Endothelial cell of umbilical vein (primary cell): ENCODE measurements around the gene UTP18. TPM values are rescaled to one million over a fixed set of nuclear protein-coding genes. Genes with fewer than 3 reads are reported as not detected.

ENCODE experiments used
- BruUV-seq: library from RNA; stranded (reverse); fragments of 400-500 nt; replicated peaks from 2 replicates; lab custom pipeline; 2021; lab: Mats Ljungman, UMichigan
- CTCF ChIA-PET: fragments of 300-600, 350-600 bp; sonication (Branson Sonifier 250); formaldehyde crosslinking; loops from one replicate; lab custom pipeline; 2021; ENCODE audit warnings: antibody characterized with exemption, inconsistent platforms; lab: Charles Lee
- POLR2A ChIA-PET: fragments of 300-600, 350-600 bp; sonication (Branson Sonifier 250); formaldehyde crosslinking; loops from one replicate; lab custom pipeline; 2021; ENCODE audit warnings: antibody characterized with exemption, inconsistent platforms; lab: Charles Lee
- DNase-seq: peaks from one replicate; pipeline ENCODE4 v3.0.0-alpha.2; 2011; ENCODE audit warnings: low read depth, low spot score
- FAIRE-seq: peaks from 2 replicates; lab custom pipeline; 2011; peaks lifted over from hg19 to GRCh38; lab: Jason Lieb, UNC
- H2AFZ ChIP-seq: 2 replicates; pipeline ENCODE4 v1.6.0; 2012; ENCODE audit warnings: low read depth, low read length, control low read depth, inconsistent platforms
- H3K27ac ChIP-seq: 2 replicates; pipeline ENCODE4 v1.5.1; 2011; ENCODE audit warnings: low read depth, mild to moderate bottlenecking, control low read depth, low read length, moderate library complexity; ENCODE audit not compliant: insufficient read depth
- H3K27me3 ChIP-seq, 2 experiments: 2 replicates each; pipeline versions ENCODE4 v1.6.0 to v1.6.1; 2011; ENCODE audit warnings: low read length in 2 of 2, mixed read lengths in 1 of 2; ENCODE audit not compliant: control insufficient read depth in 2 of 2, insufficient read depth in 2 of 2
- H3K36me3 ChIP-seq, 2 experiments: 2 replicates in 1 of 2; 3 replicates in 1 of 2; pipeline ENCODE4 v1.5.1; 2011; ENCODE audit warnings: low read length in 2 of 2, mild to moderate bottlenecking in 1 of 2, moderate library complexity in 1 of 2; ENCODE audit not compliant: control insufficient read depth in 2 of 2, insufficient read depth in 2 of 2; ENCODE audit errors: extremely low read depth in 1 of 2
- H3K4me1 ChIP-seq: 3 replicates; pipeline ENCODE4 v1.5.1; 2011; ENCODE audit warnings: mild to moderate bottlenecking, low read length; ENCODE audit not compliant: control insufficient read depth, insufficient read depth; ENCODE audit errors: extremely low read depth
- H3K4me2 ChIP-seq: 2 replicates; pipeline ENCODE4 v1.6.1; 2011; ENCODE audit warnings: low read length, control low read depth, mixed read lengths; ENCODE audit not compliant: insufficient read depth
- H3K4me3 ChIP-seq, 3 experiments: fragments of 200-600 bp in 1 of 3; sonication (generic), shearing (Covaris generic) in 1 of 3; replicated peaks in 1 of 3; 2 replicates each; pipeline ENCODE4 v1.5.1; 2011 to 2016; ENCODE audit warnings: control low read depth in 3 of 3, low read length in 3 of 3, mild to moderate bottlenecking in 2 of 3, inconsistent platforms in 1 of 3, low read depth in 1 of 3, moderate library complexity in 1 of 3; ENCODE audit not compliant: insufficient read depth in 1 of 3
- H3K79me2 ChIP-seq: 2 replicates; pipeline ENCODE4 v1.6.0; 2012; ENCODE audit warnings: low read length, inconsistent platforms; ENCODE audit not compliant: control insufficient read depth, insufficient read depth
- H3K9ac ChIP-seq: replicated peaks from 2 replicates; pipeline ENCODE3; 2011; ENCODE audit warnings: low read length, control low read depth; ENCODE audit not compliant: insufficient read depth; ENCODE audit errors: extremely low read depth
- H3K9me1 ChIP-seq: replicated peaks from 3 replicates; pipeline ENCODE4 v1.6.0; 2011; ENCODE audit warnings: mild to moderate bottlenecking, low read length; ENCODE audit not compliant: control insufficient read depth, insufficient read depth; ENCODE audit errors: extremely low read depth
- H3K9me3 ChIP-seq: replicated peaks from 2 replicates; pipeline ENCODE4 v1.5.1; 2012; ENCODE audit warnings: low read length, inconsistent platforms; ENCODE audit not compliant: control insufficient read depth, insufficient read depth
- H4K20me1 ChIP-seq: replicated peaks from 2 replicates; pipeline ENCODE3; 2011; ENCODE audit warnings: mild to moderate bottlenecking, low read length; ENCODE audit not compliant: control insufficient read depth, insufficient read depth; ENCODE audit errors: extremely low read depth
- CTCF ChIP-seq, 2 donors: IDR thresholded peaks; 1 replicate in 1 of 2; 2 replicates in 1 of 2; pipeline ENCODE4 v1.5.1; 2011; ENCODE audit warnings: low read length in 2 of 2, mild to moderate bottlenecking in 2 of 2, moderate library complexity in 2 of 2, control low read depth in 1 of 2, inconsistent platforms in 1 of 2, low read depth in 1 of 2; ENCODE audit not compliant: insufficient read depth in 1 of 2; ENCODE audit errors: extremely low read depth in 1 of 2
- EZH2 ChIP-seq: IDR thresholded peaks from 2 replicates; pipeline ENCODE4 v1.6.1; 2012; ENCODE audit warnings: borderline replicate concordance, low read depth, mild to moderate bottlenecking, moderate library complexity, low read length, inconsistent platforms; ENCODE audit not compliant: severe bottlenecking
- FOS ChIP-seq: IDR thresholded peaks from 2 replicates; pipeline ENCODE4 v1.6.1; 2011; ENCODE audit warnings: mild to moderate bottlenecking, low read length, moderate library complexity, borderline replicate concordance; ENCODE audit not compliant: insufficient read depth
- GATA2 ChIP-seq: IDR thresholded peaks from 2 replicates; pipeline ENCODE4 v1.7.0; 2011; ENCODE audit warnings: low read depth, mild to moderate bottlenecking, moderate library complexity, mixed read lengths, low read length; ENCODE audit not compliant: insufficient read length, insufficient read depth
- JUN ChIP-seq: IDR thresholded peaks from 2 replicates; pipeline ENCODE4 v1.6.1; 2011; ENCODE audit warnings: borderline replicate concordance, low read depth; ENCODE audit not compliant: insufficient read length, insufficient read depth
- MAX ChIP-seq: IDR thresholded peaks from 2 replicates; pipeline ENCODE4 v1.6.1; 2011; ENCODE audit not compliant: insufficient read depth, insufficient read length
- MYC ChIP-seq: IDR thresholded peaks from one replicate; pipeline ENCODE4 v1.6.1; 2011; ENCODE audit warnings: mild to moderate bottlenecking, low read depth, low read length
- POLR2A ChIP-seq: IDR thresholded peaks from 2 replicates; pipeline ENCODE4 v1.6.1; 2012; ENCODE audit warnings: low read depth, mild to moderate bottlenecking, control low read depth, low read length
- POLR2AphosphoS5 ChIP-seq: IDR thresholded peaks from 2 replicates; pipeline ENCODE4 v1.6.1; 2012; ENCODE audit warnings: low read depth, mild to moderate bottlenecking, control low read depth, low read length, moderate library complexity; ENCODE audit not compliant: insufficient read depth
- dilution Hi-C: fragments of 300-500 bp; cut with MboI; formaldehyde crosslinking; loops from one replicate; pipeline ENCODE4 v1.15.0; 2019; ENCODE audit warnings: low sequenced_read_pairs; ENCODE audit not compliant: extremely low pct_ligation_motif_present
- intact Hi-C: fragments of 100-400 bp; cut with micrococcal nuclease; formaldehyde crosslinking; loops from one replicate; pipeline ENCODE4 v1.10.0; 2022
- polyA plus RNA-seq, 4 experiments: library from polyadenylated mRNA; depleted of rRNA in 3 of 4; stranded (reverse) in 3 of 4; unstranded in 1 of 4; fragments of >200 nt; gene quantifications; 2 replicates each; pipeline versions ENCODE4 v1.2.1 to v1.2.3, GENCODE V29; 2011 to 2012; ENCODE audit warnings: missing spikeins in 1 of 4
- total RNA-seq: library from RNA; stranded (reverse); gene quantifications from 2 replicates; pipeline ENCODE4 v1.2.3, GENCODE V29; 2021

The UTP18 gene
- total and polyA plus RNA-seq, 2 donors (not counting 3 experiments of a cell fraction or from before 2014, with no cell fraction given) = 9.1 to 29.3 TPM

GRCh38 chr17:51245535-51245934 lies 14.8 kb upstream of the UTP18 start:
- no peak overlapping the region for H2AFZ ChIP-seq
- H3K79me2 ChIP-seq = peaks cover 3% of the 10 kb centered on the region
- ChIA-PET CTCF (no interaction called here), POLR2A (no interaction called here)
- H3K9me3 ChIP-seq = no peaks in the 10 kb centered on the region
- no TSS peak for BruUV-seq
- no peak overlapping the region for H3K4me3 ChIP-seq
- TF ChIP-seq POLR2AphosphoS5 (no peak), EZH2 (no peak), MAX (no peak), POLR2A (no peak), MYC (no peak), JUN (no peak), CTCF (IDR thresholded peaks at IDR 0.05; ENCODE audit: extremely low read depth in 1 of 2, insufficient read depth in 1 of 2, low read depth in 1 of 2, low read length in 2 of 2) (no peak), GATA2 (no peak), FOS (no peak)
- no peak overlapping the region for H3K9ac ChIP-seq
- FAIRE-seq (no peak), DNase-seq (no peak)
- H4K20me1 ChIP-seq = no peaks in the 10 kb centered on the region
- dilution Hi-C loops (no loop called here), intact Hi-C loops (no loop called here)
- no peak overlapping the region for H3K4me2 ChIP-seq
- H3K9me1 ChIP-seq = no peaks in the 10 kb centered on the region
- H3K36me3 ChIP-seq = no peaks in the 10 kb centered on the region
- H3K4me1 ChIP-seq = peaks cover 13% of the 10 kb centered on the region
- H3K27me3 ChIP-seq = no peaks in the 10 kb centered on the region
- no peak overlapping the region for H3K27ac ChIP-seq
